Measurements from ENCODE around the gene EPB41.
"Not testable (repeated sequence)": the region's sequence is repeated elsewhere in the genome, so short reads cannot be mapped to it uniquely, and the experiment has no call there.

Gene EPB41

GRCh38 chr1:28927648-28928313 is 13.4 kb downstream of the EPB41 start:
- DNase-seq = peak; percentile 93

- DNase-seq = peak; percentile 85
Measured at GRCh38 chr1:28928314-28928941, 14.1 kb downstream of the EPB41 start.

DNA sequence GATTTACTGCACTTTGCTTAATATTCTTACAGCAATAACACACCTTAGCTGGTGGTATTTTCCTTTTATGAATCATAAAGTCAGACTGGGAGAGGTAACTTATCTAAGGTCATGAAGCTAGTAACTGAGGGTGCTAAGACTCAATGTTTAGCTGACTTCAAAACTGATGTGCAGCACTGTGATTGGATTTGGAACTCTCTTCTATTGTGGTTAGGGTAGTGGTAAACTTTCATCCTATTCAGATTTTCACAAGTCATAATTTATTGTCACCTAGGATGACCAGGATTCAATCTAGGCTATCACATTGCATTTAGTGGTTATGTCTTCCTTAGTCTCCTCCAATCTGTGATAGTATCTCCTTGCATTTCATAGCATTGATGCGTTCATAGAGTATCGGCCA is 18.9 kb downstream of the EPB41 start:
- no peak for DNase-seq

DNA sequence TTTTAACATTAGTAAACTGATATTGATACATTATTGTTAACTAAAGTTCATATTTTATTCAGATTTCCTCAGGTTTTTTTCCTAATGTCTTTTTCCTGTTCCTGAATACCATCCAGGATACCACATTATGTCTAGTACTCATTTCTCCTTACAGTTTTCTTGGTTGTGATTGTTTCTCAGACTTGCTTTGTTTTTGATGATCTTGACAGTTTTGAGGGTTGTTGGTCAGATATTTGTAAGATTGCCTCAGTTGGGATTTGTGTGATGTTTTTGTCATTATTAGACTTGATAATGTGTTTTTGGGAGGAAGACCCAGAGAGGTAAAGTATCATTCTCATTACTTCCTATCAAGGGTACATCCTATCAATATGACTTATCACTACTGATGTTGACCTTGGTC is 19.5 kb downstream of the EPB41 start:
- no peak for DNase-seq

DNA sequence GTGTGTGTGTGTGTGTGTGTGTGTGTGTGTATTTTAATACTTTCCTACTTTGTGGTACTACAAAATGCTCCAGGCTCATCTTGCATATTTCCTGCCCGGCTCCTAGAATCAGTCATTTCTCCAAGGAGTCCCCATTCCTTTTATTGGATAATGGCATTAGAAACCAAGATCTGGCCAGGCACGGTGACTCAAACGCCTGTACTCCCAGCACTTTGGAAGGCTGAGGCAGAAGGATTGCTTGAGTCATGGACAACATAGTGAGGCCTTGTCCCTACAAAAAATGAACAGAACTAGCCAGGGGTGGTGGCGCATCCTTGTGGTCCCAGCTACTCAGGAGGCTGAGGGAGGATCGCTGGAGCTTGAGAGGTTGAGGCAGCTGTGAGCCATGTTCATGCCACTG is 20.3 kb downstream of the EPB41 start:
- no peak for DNase-seq

- no peak for DNase-seq
Measured at GRCh38 chr1:28935293-28935692, 20.9 kb downstream of the EPB41 start.

DNA sequence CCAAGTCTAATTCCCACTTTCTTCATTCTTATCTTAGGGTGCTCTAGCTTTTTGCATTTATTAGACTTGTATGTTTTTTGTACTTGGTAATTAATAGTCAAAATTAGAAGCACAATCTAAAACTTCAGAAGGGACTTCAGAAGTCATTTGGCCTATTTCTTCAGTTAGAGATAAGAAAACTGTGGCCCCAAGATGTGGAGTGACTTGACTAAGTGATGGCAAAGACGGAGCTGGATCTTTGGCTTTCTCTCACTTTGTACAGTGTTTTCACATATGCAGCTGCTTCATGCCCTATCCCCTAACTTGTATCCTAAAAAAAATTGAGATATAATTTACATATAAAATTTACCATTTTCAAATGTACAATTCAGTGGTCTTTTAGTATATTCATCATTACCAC is 21.7 kb downstream of the EPB41 start:
- DNase-seq = no peak

GRCh38 chr1:28936528-28936927 is 22.2 kb downstream of the EPB41 start:
- DNase-seq = no peak

GRCh38 chr1:28943581-28943980 is 29.2 kb downstream of the EPB41 start:
- not testable (repeated sequence) for DNase-seq

GRCh38 chr1:28950006-28950405 is 35.6 kb downstream of the EPB41 start:
- no peak for DNase-seq

DNA sequence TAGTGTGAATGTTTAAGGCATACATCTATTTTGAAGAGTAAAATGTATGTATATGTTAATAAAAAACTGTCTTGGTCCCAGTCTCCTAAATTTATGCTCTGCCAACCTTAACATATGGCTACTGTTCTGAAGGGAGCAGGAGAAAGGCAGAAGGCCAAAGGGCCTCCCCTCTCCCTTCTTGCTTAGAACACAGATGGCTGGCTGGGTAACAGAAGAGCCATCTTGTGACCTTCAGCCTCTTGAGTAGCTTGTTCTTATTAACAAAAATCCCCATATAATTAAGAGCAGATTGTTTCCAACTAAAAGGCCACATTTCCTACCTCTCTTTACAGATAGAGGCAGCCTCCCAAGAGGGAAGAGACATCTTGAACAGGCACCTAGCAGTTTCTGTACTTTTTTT is 36.1 kb downstream of the EPB41 start:
- peak; percentile 82 for DNase-seq

- no peak for DNase-seq
Measured at GRCh38 chr1:28954126-28954726, 39.9 kb downstream of the EPB41 start.

GRCh38 chr1:28956038-28956464 is 41.7 kb downstream of the EPB41 start:
- DNase-seq = peak; percentile 93

GRCh38 chr1:28962114-28962831 is 47.9 kb downstream of the EPB41 start:
- DNase-seq = not testable (repeated sequence)

GRCh38 chr1:28965271-28965870 is 51.0 kb downstream of the EPB41 start:
- DNase-seq = peak; percentile 70

DNA sequence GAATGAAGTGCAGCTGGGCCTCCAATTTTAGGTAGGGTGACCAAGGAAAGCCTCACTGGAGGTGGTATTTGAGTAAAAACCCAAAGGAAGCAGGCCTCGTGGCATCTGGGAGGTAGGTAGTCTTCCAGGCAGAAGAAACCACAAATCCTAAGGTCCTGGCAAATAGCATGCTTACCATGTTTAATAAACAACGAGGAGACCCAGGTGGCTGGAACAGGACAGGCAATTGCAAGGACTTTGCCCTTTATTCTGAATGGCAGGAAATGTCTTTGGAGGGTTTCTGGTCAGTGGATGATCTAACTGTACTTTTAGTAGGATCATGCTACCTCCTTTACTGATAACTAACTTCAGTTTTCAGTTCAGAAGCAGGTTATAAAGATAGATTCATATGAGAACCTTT is 52.2 kb downstream of the EPB41 start:
- DNase-seq = peak; percentile 14

GRCh38 chr1:28971980-28972771 is 57.8 kb downstream of the EPB41 start:
- DNase-seq = no peak

DNA sequence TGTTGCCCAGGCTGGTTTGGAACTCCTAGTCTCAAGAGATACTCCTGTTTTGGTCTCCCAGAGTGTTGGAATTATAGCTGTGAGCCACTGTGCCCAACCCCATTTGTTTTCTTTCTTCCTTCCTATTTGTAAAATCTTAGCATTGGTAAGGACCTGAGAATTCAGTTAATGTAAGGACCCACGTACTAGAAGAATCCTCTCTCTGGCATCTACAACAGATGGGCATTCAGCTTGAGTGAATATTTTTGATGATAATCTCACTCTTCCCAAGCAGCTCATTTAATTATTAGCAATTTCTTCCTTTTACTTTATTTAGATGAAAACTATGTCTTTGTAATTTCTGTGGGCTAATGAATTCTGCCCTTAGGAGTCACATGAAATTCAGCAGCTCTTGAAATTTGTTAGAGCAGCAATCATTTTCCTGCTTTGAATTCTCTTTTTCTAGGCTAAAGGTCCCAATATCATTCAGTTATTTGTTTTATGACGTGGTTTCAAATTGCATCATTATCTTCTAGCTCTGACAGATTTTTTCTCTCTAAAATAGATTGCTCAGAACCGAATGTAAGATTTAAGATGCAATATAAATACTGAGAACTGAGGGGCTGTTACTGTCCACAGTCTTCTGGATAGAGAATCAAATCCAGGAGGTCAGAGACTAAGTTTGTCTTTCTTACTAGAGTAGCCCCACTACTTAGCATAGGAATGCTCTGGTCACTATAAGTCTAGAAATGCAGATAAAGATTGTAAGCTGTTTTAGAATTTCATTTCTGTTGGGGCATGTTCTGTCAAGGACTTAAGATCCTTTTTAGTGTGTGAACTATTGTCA is 59.4 kb downstream of the EPB41 start:
- no peak for DNase-seq

DNA sequence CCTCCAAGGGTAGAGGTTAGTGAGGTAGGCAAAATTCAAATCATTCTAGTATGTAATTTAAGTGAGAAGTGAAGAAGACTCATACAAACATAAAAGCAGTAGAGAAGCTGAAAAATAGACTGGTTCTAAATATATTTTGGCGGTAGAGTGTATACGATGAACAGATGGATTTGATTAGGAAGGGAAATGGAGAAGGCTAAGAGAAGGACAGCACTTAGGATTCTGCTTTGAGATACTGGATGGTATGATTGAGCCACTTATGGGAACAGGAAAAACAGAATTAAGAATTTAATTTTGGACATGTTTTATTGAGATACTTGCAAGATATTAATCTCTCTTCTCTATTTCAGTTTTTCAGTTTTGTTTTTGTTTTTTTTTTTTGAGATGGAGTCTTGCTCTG is 60.1 kb downstream of the EPB41 start:
- no peak for DNase-seq

GRCh38 chr1:28976248-28976647 is 61.9 kb downstream of the EPB41 start:
- no peak for DNase-seq

DNA sequence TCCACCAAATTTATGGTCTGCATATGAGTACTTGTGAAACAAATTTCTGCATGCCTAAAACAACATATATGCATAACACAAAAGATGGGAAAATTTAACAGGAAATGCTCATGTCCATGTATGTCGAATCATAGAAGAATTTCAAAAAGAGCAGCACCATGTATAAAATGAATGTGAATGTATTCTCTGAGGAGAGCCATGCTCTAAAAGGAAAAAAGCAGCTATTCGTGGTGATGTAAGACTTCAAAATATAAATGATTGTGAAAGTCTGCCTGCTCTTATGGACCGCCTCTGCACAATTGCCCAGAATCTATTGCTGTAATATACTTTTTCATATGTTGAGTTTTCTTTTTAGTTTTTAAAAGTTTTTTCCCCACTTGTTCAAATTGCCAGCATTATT is 66.8 kb downstream of the EPB41 start:
- no peak for DNase-seq

DNA sequence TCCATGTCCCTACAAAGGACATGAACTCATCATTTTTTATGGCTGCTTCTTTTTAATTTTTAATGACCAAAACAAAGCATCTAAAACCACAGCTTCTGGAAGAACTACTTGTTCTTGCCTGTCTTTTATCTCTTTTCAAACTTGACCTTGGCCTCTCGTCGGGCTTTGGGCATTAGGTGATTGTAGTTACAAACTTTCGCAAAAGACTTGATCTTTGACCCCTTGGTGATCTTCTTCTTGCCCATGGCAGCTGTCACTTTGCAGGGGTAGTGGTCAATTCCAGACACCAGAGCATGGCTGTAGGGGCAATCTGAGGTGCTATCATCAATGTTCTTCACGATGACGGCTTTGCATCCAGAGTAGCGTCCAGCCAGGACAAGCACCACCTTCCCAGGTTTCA is 67.8 kb downstream of the EPB41 start:
- DNase-seq = no peak
